ENCODE results near the gene NDUFAB1.
"Not testable (repeated sequence)": the region's sequence is repeated elsewhere in the genome, so short reads cannot be mapped to it uniquely, and the experiment has no call there.

NDUFAB1 gene

DNA sequence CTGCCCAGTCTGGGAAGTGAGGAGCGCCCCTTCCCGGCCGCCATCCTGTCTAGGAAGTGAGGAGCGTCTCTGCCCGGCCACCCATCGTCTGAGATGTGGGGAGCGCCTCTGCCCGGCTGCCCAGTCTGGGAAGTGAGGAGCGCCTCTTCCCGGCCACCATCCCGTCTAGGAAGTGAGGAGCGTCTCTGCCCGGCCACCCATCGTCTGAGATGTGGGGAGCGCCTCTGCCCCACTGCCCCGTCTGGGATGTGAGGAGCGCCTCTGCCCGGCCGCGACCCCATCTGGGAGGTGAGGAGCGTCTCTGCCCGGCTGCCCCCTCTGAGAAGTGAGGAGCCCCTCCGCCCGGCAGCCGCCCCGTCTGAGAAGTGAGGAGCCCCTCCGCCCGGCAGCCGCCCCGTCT is 12.8 kb downstream of the NDUFAB1 start:
- not testable (repeated sequence) for DNase-seq

GRCh38 chr16:23581764-23582163 is 14.4 kb downstream of the NDUFAB1 start:
- no peak for DNase-seq

DNA sequence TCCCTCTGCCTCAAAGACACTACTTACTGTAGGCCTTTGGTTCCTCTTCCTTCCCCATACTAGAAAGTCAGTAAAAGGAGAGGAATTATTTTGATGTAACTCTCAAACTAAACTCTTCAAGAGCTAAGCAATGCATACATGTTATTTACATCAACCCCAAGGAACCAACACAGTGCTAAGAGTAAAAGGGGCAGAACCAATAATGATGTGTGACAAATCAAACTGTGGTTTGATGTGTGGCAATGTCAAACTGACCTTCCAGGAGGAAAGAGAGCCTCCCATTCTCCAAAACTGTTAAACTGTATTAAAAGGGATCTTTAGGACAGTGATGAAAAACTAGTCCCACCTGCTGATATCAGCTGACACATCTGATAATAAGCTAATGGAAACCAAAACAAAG is 15.7 kb downstream of the NDUFAB1 start:
- DNase-seq: no peak

DNA sequence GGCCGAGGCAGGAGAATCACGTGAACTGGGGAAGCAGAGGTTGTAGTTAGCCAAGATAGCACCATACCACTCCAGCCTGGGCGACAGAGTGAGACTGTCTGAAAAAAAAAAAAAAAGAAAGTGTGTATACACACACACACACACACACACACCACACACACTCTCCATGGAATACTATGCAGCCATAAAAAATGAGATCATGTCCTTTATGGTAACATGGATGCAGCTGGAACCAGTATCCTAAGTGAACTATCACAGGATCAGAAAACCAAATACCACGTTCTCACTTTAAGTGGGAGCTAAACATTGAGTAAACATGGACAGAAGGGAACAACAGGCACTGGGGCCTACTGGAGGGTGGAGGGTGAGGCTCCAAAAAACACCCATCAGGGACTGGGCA is 16.7 kb downstream of the NDUFAB1 start:
- DNase-seq: no peak

GRCh38 chr16:23578101-23578830 is 17.9 kb downstream of the NDUFAB1 start:
- no peak for DNase-seq

DNA sequence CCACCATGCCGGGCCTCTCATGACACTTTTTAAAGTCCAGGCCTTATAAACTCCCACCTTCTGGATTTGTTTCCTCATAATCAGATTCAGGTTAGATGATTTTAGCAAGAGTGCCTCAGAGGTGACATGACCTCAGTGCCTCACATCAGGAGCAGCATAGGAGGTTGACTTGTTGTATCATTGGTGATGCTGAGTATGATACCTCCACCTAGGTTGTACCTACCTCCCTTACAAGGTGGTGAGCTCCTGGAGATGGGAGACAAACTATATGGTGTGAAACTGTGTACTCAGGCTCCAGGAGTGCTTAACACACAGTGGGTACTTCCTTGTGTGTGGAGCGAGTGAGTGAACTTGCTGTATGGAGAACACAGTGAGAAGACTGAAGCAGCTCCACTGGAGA is 18.6 kb downstream of the NDUFAB1 start:
- DNase-seq: no peak

DNA sequence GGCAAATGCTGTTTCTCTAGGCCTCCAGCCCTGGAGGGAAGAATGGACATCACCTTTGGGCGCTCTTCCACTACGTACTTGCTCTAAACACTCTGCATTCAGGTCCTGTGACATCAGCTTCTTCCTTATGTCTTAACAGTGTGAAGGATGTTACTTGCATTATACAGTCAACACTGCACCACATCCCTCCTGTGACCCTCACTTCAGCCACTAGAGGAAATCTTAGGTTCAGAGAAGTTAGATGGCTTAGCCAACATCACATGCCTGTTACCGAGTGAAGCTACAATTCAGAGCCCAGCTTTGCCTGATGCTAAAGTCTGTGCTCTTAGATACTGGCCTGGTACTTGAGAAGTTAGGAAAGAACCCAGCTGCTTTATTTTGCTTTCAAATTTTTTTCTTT is 20.3 kb downstream of the NDUFAB1 start:
- no peak for DNase-seq

- no peak for DNase-seq
These were observed 22.3 kb downstream of the NDUFAB1 start for GRCh38 chr16:23573817-23574216.

GRCh38 chr16:23572394-23572793 is 23.7 kb downstream of the NDUFAB1 start:
- DNase-seq: no peak

GRCh38 chr16:23571895-23572294 is 24.2 kb downstream of the NDUFAB1 start:
- DNase-seq: no peak

DNA sequence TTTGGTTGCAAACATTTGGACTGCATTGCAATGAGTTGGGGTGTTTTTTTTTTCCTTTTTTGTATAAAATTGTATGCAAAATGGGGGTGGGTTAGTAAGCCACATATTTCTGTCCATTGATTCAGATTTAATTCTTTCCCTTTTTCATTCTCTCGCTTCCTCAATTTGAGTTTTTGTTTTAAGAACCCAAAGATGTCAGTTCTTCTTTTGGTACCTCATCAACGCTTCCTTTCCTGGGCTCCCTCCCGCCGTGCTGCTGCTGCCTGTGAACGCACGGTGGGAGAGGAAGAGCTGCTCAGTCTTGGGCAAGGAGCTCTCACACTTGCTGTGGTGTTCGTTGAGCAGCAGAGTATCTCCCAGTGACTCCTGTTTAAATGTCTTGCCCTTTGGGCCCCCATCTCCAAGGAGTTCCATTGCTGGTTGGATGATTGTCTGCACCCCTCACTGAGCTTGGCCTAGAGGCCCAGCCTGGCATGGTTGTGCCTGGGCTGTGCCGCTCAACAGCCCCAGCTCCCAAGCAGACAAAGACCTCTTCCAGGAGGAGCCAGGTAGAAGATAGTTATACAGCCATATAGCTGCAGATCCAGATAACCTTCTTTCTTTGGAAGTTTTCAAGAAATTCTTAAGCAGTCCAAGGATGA is 25.0 kb downstream of the NDUFAB1 start:
- no peak for DNase-seq

DNA sequence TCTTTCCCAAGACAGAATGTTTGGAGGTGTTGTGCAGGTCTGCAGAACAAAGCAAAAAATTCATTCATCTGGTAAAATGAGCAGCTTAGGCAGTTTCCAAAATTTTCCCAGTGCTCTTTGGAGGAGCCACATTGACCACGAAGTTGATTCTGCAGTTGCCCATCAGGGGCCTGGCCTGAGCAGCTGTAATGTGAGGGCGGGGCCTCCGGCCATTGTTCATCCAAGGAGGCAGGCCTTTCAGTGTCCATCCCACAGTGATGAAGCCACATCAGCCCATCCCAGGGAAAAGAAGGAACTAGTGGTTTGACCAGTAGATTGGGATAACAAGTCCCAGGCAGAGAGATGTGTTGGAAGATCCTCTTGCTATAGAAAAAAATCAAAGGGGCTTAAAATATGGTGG is 28.5 kb downstream of the NDUFAB1 start:
- no peak for DNase-seq

- no peak for DNase-seq
These were observed 29.4 kb downstream of the NDUFAB1 start for GRCh38 chr16:23566724-23567123.

DNA sequence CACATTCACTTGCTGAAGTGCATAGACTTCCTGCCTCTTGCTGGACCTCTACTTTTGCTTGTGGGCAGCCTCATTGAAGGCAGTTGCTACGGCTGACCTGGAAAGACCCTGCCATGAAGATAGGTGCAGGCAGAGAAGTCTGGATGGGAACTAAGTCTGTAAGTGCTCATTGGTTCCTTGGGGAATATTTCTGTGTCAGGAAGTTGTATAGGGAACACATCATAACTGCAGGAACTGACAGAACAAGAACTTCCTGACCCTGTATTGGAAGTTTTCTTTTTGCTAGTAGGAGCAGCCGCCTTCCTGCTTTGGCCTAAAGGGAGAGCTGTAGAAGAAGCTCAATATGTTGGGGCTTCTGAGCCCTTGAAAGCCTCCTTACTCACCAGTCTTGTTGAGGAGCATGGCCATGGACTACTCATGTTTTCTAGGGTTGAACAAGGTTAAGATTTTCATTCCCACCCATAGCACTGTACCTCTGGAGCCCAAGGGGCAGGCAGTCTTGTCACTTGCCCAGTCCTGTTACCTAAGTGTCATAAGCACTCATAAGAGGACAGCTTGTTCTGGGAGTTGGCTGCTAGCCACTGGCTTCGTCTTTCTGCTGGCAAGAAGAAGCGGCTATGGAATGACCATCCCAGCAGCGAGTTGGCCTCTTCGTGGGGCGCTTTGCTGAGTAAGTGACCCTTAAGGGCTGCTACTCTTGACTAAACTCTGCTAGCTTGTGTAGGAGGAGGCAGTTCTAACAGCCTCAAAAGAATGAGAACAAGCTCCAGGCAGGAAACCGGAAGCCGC is 31.3 kb downstream of the NDUFAB1 start:
- no peak for DNase-seq

DNA sequence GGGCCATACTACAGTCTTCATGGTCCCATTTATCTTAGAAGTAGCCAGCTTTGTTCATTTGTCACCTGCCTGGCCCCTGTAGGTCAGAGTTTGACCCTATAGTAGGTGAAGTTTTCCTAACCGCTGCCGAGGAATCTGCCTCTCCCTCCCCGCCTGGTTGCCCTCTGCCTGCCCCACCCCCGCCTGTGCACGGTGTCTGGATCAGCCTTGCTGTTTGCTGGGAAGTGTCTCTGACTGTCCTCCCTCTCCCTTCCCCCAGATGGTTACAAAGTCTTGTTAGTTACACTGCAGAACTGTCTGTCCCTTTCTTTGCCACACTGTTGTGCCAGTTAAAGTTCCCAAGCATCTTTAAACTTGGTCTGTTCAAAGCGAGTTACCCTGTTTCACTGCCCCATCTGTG is 32.9 kb downstream of the NDUFAB1 start:
- no peak for DNase-seq

DNA sequence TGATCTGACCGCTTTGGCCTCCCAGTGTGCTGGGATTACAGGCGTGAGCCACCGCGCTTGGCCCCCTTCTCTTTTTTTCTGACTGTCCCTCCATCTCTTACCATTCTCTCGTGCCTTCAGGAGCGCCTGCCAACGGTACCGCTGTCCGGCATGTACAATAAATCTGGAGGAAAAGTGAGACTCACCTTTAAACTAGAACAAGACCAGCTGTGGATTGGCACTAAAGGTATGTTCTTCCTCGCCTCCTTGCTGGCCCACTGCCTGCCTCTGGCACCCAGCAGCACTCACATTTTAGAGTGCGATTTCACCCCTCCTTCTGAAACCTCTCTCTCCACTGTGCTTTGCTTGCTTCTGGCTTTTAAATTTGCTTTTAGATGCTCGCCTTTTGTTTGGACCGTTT is 33.6 kb downstream of the NDUFAB1 start:
- DNase-seq: no peak

DNA sequence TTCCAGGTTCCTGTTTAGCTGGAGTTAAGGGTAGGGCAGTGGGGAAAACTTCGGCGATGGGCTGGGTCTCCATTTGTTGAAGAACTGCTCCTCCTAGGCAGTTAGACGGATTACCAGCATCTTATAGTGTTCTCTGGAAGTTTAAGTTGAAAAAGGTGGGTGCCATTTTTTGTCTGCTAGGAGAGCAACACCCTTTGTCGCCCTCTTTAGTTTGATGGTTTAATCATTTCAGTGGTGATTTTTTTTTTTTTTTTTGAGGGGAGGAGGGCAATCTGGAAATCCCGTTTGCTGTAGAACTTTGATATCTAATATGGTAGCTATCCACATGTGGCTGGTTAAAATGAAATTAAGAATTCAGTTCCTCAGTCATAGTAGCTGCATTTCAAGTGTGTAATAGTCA is 34.5 kb downstream of the NDUFAB1 start:
- no peak for DNase-seq

- no peak for DNase-seq
These were observed 38.1 kb downstream of the NDUFAB1 start for GRCh38 chr16:23557779-23558702.

DNA sequence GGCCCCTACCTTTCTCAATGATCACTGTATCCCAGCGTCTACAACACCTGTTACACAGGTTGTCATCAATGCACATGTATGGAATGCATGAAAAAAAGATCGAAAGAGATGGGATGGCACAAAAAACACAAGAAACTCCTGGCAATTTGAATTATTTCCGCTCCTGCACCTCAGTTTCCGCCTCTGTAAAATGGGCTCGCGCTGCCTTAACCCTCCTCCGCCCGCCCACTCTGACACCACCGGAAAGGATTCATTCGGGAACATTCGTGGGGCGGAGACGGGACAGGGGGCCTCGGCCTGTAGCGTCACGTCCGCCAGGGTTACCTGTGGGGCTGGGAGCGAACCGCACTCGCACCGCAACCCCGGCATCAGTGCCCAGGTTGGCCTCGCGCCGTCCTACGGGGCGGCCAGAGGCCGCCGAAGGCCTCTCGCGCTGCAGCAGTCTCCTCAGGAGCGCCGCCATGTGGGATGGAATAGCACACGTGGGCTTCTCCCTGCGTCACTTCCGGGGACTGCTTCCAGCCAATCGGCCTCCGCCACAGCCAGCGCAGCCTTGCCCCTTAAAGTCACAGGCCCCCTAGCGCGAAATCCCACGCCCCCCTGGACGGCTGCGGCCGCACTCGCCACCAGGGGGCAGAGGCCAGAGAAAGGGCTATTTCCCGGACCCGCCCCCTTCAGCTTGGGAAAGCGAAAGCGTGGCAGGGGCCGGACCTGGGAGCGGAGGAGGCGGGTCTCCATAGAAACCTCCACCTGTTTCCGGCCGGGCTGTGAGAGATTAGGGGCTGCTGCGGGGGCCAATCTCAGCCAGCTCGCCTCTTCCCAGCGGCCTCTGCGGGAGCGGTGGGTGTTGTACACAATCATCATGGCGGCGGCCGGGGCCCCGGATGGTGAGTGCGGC is 39.0 kb downstream of the NDUFAB1 start, which contains the start of the genes EARS2 and UBFD1:
TSS of gene EARS2 (minus strand) at position 470 of the 898 bp plus-strand sequence. CDS start at position 463, 7 bp downstream.
TSS of gene UBFD1 (plus strand) at position 847 of the 898 bp plus-strand sequence. CDS start at position 863, 16 bp downstream.
- DNase-seq: peak; percentile 84

DNA sequence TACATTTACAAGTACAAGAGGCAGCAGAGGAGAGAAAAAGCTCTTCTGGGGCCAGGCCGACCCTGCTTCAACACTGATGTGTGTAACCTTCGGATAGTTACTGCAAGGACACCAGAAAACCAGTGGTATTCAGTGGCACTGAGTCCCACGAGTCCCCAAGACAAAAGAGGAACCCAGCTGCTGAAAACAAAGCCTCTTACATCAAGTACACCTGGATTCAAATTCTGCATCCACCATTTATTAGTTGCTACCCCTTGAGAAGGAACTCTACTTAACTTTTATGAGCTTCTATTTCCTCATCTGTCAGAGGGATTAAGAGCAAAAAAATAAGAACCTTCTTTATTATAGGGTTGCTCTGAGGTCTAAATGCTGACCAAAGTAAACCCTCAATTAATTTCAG is 41.6 kb downstream of the NDUFAB1 start:
- DNase-seq: no peak

DNA sequence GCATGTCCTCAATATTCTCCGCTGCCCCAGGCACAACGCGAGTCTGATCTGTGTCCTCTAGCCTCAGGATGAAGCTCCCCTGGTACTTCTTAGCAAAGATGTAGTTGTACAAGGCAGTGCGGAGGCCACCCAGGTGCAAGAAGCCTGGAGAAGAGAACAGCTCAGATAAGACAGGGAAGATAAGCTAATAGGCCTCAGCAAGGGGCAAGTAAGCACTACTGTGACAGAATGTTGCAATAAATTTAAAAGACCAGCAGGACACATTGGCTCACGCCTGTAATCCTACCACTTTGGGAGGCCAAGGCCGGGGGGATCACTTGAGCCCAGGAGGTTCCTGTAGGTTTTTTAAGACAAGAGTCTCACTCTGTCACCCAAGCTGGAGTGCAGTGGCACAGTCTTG is 44.0 kb downstream of the NDUFAB1 start:
- DNase-seq: no peak

GRCh38 chr16:23549938-23550337 is 46.2 kb downstream of the NDUFAB1 start:
- DNase-seq: no peak

Data from NCI-H2081 treated with DMSO at 0.1 percent for 48 hours (cell line).